ENCODE results near the gene PTPRQ.
"Not testable (repeated sequence)": the region's sequence is repeated elsewhere in the genome, so short reads cannot be mapped to it uniquely, and the experiment has no call there.

Gene PTPRQ

GRCh38 chr12:80441921-80442320 is 2.1 kb upstream of the PTPRQ start:
- no peak for TF ChIP-seq CTCF (conservative IDR thresholded peaks at IDR 0.05; ENCODE audit: control insufficient read depth, insufficient read depth, low read depth, low read length)
- peak; percentile 53 for DNase-seq (ENCODE audit: low read depth)
- no peak overlapping the region for H3K4me3 ChIP-seq (ENCODE audit: control insufficient read depth, low read depth, low read length)

- DNase-seq (ENCODE audit: low read depth): no peak
- H3K4me3 ChIP-seq (ENCODE audit: control insufficient read depth, low read depth, low read length): no peak overlapping the region
- no peak for TF ChIP-seq CTCF (conservative IDR thresholded peaks at IDR 0.05; ENCODE audit: control insufficient read depth, insufficient read depth, low read depth, low read length)
Measured at GRCh38 chr12:80442426-80443222, 1.4 kb upstream of the PTPRQ start.

- no peak for DNase-seq (ENCODE audit: low read depth)
- no peak overlapping the region for H3K4me3 ChIP-seq (ENCODE audit: control insufficient read depth, low read depth, low read length)
- TF ChIP-seq CTCF (conservative IDR thresholded peaks at IDR 0.05; ENCODE audit: control insufficient read depth, insufficient read depth, low read depth, low read length): no peak
Measured at GRCh38 chr12:80445083-80445793, 1.2 kb downstream of the PTPRQ start.

- no peak for DNase-seq (ENCODE audit: low read depth)
- no peak for TF ChIP-seq CTCF (conservative IDR thresholded peaks at IDR 0.05; ENCODE audit: control insufficient read depth, insufficient read depth, low read depth, low read length)
- no peak overlapping the region for H3K4me3 ChIP-seq (ENCODE audit: control insufficient read depth, low read depth, low read length)
Measured at GRCh38 chr12:80456513-80456912, 12.5 kb downstream of the PTPRQ start.

GRCh38 chr12:80460972-80461371 is 16.9 kb downstream of the PTPRQ start:
- no peak for TF ChIP-seq CTCF (conservative IDR thresholded peaks at IDR 0.05; ENCODE audit: control insufficient read depth, insufficient read depth, low read depth, low read length)
- no peak for DNase-seq (ENCODE audit: low read depth)
- no peak overlapping the region for H3K4me3 ChIP-seq (ENCODE audit: control insufficient read depth, low read depth, low read length)

- not testable (repeated sequence) for DNase-seq (ENCODE audit: low read depth); H3K4me3 ChIP-seq (ENCODE audit: control insufficient read depth, low read depth, low read length)
Measured at GRCh38 chr12:80461851-80462250, 17.8 kb downstream of the PTPRQ start.

GRCh38 chr12:80469681-80470080 is 25.6 kb downstream of the PTPRQ start:
- no peak for TF ChIP-seq CTCF (conservative IDR thresholded peaks at IDR 0.05; ENCODE audit: control insufficient read depth, insufficient read depth, low read depth, low read length)
- no peak overlapping the region for H3K4me3 ChIP-seq (ENCODE audit: control insufficient read depth, low read depth, low read length)
- DNase-seq (ENCODE audit: low read depth): peak; percentile 65
